Glutamatergic neuron (in vitro differentiated cells): ENCODE data around the gene TNFAIP3. TPM values are rescaled to one million over a fixed set of nuclear protein-coding genes. Genes with fewer than 3 reads are reported as not detected.

ENCODE experiments used
- DNase-seq: peaks from one replicate; pipeline ENCODE4 v3.0.0; 2022
- H3K27ac Mint-ChIP-seq: one replicate; pipeline ENCODE4 v1.8.0; 2020; ENCODE audit warnings: mild to moderate bottlenecking, mixed read lengths, inconsistent platforms; ENCODE audit not compliant: unreplicated experiment
- H3K27me3 Mint-ChIP-seq: one replicate; pipeline ENCODE4 v1.8.0; 2020; ENCODE audit warnings: mild to moderate bottlenecking, moderate library complexity, mixed read lengths, inconsistent platforms; ENCODE audit not compliant: unreplicated experiment
- H3K36me3 Mint-ChIP-seq: one replicate; pipeline ENCODE4 v1.8.0; 2020; ENCODE audit warnings: mild to moderate bottlenecking, mixed read lengths, inconsistent platforms; ENCODE audit not compliant: unreplicated experiment
- H3K4me1 Mint-ChIP-seq: one replicate; pipeline ENCODE4 v1.8.0; 2020; ENCODE audit warnings: mild to moderate bottlenecking, low read depth, mixed read lengths, inconsistent platforms; ENCODE audit not compliant: unreplicated experiment
- H3K4me3 Mint-ChIP-seq: one replicate; pipeline ENCODE4 v1.8.0; 2020; ENCODE audit warnings: mild to moderate bottlenecking, mixed read lengths, inconsistent platforms; ENCODE audit not compliant: unreplicated experiment
- H3K9me3 Mint-ChIP-seq: one replicate; pipeline ENCODE4 v1.8.0; 2020; ENCODE audit warnings: mild to moderate bottlenecking, moderate library complexity, mixed read lengths, inconsistent platforms; ENCODE audit not compliant: unreplicated experiment
- total RNA-seq: library from RNA; stranded (reverse); fragmentation: NEBNext Ultra II Directional; extraction: Animal tissue kit (Norgen Biotek cat#: 25700); gene quantifications from one replicate; pipeline ENCODE4 v1.2.1, GENCODE V29; 2021; ENCODE audit not compliant: unreplicated experiment
- TF ChIP-seq, protein P1 (sequence below): fragments of 200-600 bp; sonication (generic); IDR thresholded peaks from one replicate; pipeline ENCODE4 v1.5.0; 2021; ENCODE audit not compliant: partially characterized antibody, unreplicated experiment

Gene TNFAIP3
- total RNA-seq, 1 donor from 2014 or later: 2.2 TPM

DNA sequence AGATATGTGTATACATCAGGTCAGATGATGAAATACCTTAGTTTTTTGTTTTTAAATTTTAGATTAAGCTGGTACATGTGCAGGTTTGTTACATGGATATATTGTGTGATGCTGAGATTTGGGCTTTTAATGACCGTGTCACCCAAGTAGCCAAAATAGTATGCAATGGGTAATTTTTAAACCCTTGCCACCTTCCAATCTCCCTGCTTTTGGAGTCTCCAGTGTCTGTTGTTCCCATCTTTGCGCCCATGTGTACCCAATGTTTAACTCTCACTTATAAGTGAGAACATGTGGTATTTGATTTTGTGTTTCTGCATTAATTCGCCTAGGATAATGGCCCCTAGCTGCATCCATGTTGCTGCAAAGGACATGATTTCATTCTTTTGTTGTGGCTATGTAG is 45.8 kb downstream of the TNFAIP3 start:
- Mint-ChIP-seq H3K4me1 (peaks cover 2% of the 10 kb centered on the region), H3K27me3 (no peaks in the 10 kb centered on the region), H3K36me3 (peaks cover 9% of the 10 kb centered on the region), H3K27ac (no peak overlapping the region), H3K4me3 (no peak overlapping the region), H3K9me3 (no peaks in the 10 kb centered on the region)
- no peak for DNase-seq
- TF ChIP-seq, protein P1, sequence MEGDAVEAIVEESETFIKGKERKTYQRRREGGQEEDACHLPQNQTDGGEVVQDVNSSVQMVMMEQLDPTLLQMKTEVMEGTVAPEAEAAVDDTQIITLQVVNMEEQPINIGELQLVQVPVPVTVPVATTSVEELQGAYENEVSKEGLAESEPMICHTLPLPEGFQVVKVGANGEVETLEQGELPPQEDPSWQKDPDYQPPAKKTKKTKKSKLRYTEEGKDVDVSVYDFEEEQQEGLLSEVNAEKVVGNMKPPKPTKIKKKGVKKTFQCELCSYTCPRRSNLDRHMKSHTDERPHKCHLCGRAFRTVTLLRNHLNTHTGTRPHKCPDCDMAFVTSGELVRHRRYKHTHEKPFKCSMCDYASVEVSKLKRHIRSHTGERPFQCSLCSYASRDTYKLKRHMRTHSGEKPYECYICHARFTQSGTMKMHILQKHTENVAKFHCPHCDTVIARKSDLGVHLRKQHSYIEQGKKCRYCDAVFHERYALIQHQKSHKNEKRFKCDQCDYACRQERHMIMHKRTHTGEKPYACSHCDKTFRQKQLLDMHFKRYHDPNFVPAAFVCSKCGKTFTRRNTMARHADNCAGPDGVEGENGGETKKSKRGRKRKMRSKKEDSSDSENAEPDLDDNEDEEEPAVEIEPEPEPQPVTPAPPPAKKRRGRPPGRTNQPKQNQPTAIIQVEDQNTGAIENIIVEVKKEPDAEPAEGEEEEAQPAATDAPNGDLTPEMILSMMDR: no peak

DNA sequence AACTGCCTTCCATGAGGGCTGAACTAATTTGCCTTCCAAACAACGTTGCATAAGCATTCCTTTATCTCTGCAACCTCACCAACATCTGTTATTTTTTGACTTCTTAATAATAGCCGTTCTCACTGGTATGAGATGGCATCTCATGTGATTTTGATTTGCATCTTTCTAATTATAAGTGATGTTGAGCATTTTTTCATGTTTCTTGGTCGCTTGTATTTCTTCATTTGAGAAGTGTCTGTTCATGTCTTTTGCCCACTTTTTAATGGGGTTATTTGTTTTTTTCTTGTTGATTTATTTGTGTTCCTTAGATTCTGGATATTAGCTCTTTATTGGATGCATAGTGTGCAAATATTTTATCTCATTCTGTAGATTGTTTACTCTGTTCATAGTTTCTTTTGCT is 46.4 kb downstream of the TNFAIP3 start:
- Mint-ChIP-seq H3K4me1 (peaks cover 2% of the 10 kb centered on the region), H3K27me3 (no peaks in the 10 kb centered on the region), H3K4me3 (no peak overlapping the region), H3K27ac (no peak overlapping the region), H3K9me3 (no peaks in the 10 kb centered on the region), H3K36me3 (peaks cover 9% of the 10 kb centered on the region)
- no peak for DNase-seq
- TF ChIP-seq, protein P1: no peak

DNA sequence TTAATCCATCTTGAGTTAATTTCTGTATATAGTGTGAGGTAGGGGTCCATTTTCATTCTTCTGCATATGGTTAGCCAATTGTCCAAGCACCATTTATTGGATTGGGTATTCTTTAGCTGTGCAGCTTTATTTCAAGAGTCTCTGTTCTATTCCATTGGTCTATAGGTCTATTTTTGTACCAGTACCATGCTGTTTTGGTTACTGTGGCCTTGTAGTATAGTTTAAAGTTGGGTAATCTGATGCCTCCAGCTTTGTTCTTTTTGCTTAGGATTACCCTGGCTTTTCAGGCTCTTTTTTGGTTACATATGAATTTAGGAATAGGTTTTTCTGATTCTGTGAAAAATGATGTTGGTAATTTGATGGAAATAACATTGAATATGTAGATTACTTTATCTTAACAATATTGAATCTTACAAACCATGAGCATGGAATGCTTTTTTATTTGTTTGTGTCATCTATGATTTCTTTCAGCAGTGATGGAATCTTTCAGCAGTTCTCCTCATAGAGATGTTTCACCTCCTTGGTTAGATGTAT is 47.0 kb downstream of the TNFAIP3 start:
- Mint-ChIP-seq H3K27ac (no peak overlapping the region), H3K4me3 (no peak overlapping the region), H3K36me3 (peaks cover 9% of the 10 kb centered on the region), H3K4me1 (peaks cover 2% of the 10 kb centered on the region), H3K9me3 (no peaks in the 10 kb centered on the region), H3K27me3 (no peaks in the 10 kb centered on the region)
- DNase-seq: no peak
- TF ChIP-seq, protein P1: no peak

DNA sequence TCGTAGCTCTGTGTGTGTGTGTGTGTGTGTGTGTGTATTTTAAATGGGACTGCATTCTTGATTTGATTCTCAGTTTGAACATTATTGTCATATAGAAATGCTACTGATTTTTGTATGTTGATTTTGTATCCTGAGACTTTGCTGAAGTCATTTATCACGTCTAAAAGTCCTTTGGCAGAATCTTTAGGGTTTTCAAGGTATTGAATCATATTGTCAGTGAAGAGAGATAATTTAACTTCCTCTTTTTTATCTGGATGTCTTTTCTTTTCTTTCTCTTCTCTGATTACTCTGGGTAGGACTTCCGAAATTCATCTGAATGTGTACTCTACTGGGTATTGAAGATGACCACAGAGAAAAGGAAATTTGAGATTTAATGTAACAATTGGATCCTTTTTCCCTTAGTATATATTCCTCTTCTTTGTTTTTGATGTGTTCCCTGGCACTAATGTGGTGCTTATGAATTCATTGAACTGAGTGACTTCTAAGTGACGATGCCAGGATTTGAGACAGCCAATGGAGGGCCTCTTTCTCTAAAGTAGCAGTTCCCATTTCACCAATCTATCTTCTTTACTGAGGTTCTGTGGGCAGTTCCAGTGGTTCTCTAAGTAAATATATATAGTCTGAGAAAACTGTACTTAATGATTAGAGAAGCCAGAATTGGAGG is 47.6 kb downstream of the TNFAIP3 start:
- no peak overlapping the region for H3K27ac Mint-ChIP-seq
- DNase-seq: no peak
- peaks cover 2% of the 10 kb centered on the region for H3K4me1 Mint-ChIP-seq
- H3K4me3 Mint-ChIP-seq: no peak overlapping the region
- TF ChIP-seq, protein P1: no peak
- peaks cover 9% of the 10 kb centered on the region for H3K36me3 Mint-ChIP-seq
- no peaks in the 10 kb centered on the region for H3K27me3 Mint-ChIP-seq
- no peaks in the 10 kb centered on the region for H3K9me3 Mint-ChIP-seq

DNA sequence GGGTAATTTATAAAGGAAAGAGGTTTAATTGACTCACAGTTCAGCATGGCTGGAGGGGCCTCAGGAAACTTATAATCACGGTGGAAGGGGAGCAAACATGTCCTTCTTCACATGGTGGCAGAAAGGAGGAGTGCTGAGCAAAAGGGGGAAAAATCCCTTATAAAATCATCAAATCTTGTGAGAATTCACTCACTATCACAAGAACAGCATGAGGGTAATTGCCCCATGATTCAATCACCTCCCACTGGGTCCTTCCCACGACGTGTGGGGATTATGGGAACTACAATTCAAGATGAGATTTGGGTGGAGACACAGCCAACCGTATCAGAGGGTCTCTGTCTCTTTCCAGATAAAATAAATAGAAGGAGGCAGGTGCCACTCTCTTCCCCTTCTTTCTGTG is 48.7 kb downstream of the TNFAIP3 start:
- no peak for DNase-seq
- peaks cover 9% of the 10 kb centered on the region for H3K36me3 Mint-ChIP-seq
- TF ChIP-seq, protein P1: no peak
- peaks cover 2% of the 10 kb centered on the region for H3K4me1 Mint-ChIP-seq
- H3K9me3 Mint-ChIP-seq: no peaks in the 10 kb centered on the region
- H3K27me3 Mint-ChIP-seq: no peaks in the 10 kb centered on the region
- no peak overlapping the region for H3K4me3 Mint-ChIP-seq
- no peak overlapping the region for H3K27ac Mint-ChIP-seq
